NCI-H1048 (cell line): ENCODE results near the gene HENMT1.
A peak's percentile ranks its signal among the peaks of the same experiment; 100 is the strongest.
"Not testable (repeated sequence)": the region's sequence is repeated elsewhere in the genome, so short reads cannot be mapped to it uniquely, and the experiment has no call there.

Source experiments
- DNase-seq: peaks from one replicate; lab custom pipeline; 2025; lab: John Stamatoyannopoulos, UW

HENMT1 gene

DNA sequence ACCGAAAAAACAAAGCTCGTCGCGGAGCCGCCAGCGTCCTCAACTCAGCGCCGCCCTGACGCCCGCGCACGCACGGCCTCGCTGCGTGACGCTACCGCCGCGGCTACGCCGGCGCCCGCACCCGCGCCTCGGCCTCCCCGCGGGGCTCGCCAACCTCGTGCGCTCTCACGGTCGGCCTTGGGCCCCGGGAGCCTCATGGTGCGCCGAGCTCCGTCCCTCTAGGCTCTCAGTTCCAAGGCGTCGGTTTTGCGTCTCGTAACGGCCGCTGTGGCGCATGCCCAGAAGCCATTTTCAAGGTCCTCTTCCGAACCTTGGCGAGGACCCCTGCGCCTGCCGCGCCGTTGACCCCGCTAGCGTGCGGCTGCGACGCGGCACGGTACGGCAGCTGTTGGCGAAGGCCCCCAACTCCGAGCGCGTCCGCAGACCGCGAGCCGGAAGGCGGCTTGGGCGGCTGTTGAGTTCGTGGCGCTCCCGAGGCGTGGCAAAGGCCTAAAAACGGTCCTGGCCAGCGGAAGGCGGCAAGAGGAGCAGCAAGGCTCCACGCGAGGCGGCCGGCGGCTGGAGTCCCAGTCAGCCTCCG, at the start of gene HENMT1:
Gene HENMT1 (minus strand): TSS at position 64 of the 580 bp plus-strand sequence. CDS start 1,209 bp downstream, outside the sequence.
- DNase-seq, result no peak

DNA sequence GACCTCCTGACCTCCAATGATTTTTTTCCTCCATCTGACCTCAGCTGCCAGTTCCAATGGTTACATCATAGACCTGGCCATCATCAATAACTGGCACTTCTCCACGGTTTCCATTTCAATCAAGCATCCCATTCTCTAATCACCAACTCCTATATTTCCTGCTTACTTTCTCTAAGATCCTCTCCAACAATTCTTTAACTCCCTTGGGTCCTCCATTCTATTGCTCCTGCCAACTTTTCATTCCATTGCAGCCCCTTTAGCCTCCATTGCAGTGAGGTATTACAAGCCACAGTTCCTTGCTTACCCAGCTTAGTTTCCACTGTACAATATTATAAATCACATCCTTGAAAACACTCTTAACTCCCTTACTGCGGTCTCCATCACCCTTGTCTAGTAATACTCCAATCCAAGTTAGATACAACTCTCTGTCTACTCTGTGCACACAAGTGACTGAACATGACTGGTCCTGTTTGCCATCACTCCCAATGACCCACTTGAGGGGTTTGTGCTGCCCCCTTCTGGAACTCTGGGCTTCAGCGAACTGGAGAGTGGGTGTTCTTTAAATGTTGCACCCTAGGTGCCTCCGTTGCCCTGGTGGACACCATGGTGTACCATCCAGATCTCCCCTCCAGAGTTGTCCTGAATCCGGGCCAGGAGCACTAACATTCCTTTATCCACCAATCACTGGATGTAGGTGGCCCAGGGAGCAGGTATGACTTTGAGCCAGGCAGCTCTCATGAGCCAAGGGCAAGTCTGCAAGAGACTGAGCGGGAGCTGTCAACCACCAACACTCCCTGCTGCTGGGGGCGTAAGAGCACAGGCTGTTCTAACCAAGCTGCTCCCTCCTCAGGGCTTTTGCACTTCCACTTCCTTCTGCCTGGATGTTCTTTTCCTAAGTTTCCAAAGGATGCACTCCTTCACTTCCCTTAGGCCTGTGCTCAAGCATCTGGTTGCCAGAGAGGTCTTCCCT, 48.1 kb upstream of the HENMT1 start:
- no peak for DNase-seq

DNA sequence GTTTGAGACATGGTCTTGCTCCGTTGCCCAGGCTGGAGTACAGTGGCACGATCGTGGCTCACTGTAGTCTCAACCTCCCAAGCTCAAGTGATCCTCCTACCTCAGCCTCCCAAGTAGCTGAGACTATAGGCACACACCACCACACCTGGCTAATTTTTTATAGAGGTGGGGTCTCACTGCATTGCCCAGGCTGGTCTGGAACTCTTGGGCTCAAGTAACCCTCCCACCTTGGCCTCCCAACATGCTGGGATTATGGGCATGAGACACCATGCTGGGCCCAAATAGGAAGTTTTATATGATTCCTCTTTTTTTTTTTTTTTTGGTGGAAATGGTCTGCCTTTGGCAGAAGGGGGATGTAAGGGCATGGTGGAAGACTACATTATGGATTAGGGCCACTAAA, 45.8 kb upstream of the HENMT1 start:
- no peak for DNase-seq

DNA sequence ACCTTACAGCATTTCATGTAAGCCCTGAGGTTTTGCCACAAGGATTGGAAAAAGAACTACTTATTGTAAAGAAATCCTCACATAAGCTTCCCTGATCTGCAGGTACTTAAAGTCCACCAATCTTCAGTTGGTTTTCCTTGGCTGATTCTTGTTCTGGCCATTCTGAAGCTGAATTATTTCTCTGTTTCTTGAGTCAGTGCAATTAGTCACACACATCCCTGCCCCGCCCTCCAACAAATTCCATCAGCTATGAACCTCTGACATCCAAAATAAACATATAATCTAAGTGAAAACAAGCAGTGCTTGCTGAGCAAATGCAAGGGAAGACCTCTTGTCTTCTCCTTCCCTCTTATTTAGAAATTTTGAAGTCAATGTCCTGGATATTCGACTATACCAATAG, 43.6 kb upstream of the HENMT1 start:
- DNase-seq, result no peak

DNA sequence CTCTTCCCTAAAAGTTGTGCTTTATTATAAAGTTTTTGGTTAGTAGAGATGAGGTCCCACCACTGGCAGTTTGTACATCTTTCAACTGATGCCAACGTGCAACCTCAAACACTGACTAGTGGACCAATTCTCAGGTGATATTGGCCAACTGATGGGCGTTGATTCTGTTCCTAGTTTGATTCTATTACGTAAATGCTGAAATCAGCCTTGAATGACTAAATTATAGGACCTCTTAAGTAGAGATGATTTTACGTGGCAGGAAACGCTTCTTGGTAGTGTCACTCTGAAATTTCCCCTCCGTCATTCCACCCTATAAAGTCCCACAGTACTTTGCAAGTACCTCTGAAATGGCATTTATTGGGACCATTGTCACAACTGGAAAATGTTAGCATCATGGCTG, 43.0 kb upstream of the HENMT1 start:
- no peak for DNase-seq

DNA sequence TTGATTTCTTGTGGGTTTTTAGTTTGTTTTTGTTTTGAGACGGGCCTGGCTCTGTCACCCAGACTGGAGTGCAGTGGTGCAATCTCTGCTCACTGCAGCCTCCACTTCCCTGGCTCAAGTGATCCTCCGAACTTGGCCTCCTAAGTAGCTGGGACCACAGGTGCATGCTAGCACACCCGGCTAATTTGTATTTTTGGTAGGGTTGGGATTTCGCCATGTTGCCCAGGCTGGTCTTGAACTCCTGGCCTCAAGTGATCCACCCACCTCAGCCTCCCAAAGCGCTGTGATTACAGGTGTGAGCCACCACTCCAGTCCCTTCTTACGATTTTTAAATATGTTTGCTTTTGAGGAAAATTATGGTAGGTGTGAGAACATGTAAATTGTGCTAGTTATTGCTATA, 41.2 kb upstream of the HENMT1 start:
- DNase-seq, result not testable (repeated sequence)

DNA sequence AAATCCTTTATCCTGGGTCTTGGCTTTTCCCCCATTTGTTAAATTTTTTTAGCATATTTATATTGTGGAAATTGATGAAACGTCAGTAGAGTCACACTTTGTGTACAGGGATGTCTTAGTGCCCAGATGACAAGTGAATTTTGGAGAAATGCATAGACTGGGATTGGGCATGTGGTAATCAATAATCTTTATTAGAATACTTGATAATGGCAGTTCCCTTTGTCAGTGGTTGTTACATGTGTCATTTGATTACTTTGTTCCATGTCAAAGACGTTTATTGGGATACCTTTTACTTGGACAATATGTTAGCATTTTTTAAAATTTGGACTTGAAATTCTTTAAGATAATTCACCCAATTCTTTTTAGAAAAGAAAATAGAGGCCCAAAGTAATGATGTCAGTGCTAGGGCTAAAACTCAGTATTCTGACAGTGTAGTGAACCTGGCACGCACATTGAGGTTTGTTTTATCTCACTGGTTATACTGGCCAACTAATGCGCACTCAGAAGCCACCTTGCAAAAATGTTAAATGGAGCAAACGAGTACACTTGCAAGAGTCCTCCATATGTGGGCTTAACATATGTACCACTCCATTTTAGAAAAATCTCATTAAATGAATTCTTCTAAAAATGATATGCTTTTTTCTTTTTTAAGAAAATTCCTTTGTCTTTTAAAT, 40.4 kb upstream of the HENMT1 start:
- DNase-seq, result no peak

DNA sequence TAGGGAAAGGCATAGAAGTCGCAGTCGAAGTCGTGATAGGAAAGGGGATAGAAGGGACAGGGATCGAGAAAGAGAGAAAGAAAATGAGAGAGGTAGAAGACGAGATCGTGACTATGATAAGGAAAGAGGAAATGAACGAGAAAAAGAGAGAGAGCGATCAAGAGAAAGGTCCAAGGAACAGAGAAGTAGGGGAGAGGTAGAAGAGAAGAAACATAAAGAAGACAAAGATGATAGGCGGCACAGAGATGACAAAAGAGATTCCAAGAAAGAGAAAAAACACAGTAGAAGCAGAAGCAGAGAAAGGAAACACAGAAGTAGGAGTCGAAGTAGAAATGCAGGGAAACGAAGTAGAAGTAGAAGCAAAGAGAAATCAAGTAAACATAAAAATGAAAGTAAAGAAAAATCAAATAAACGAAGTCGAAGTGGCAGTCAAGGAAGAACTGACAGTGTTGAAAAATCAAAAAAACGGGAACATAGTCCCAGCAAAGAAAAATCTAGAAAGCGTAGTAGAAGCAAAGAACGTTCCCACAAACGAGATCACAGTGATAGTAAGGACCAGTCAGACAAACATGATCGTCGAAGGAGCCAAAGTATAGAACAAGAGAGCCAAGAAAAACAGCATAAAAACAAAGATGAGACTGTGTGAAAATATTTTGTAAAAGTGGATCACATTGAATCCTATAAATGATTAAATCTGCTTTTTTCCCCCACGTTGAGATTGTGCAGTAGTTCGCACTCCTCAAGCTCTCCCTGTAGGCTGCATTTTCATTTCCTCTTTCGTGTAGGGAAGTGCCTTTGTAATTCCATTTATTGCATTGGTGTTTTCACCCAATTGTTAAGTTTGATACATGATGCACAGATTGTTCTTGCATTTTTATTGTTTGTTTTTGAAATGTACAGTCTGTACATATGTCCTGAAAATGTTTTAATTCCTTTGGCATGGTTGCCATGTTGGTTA, 38.8 kb upstream of the HENMT1 start:
- no peak for DNase-seq

DNA sequence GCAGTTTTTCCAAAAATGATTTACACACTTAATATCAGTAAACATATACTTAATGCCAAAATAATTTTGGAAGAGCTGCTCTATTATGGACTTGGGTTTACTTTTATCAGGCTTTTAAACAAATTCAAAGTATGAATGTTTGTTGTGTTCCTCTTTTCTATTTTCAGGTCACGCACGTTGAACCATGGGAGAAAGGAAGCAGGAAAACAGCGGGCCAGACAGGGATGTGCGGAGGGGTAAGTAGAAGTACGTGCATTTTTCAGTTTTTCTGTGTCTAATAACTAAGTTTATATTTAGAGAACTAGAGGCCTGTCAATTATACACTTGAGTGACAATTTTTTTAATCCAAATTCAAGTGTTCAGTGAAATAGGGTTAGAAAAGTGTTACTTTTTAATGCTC, 34.6 kb upstream of the HENMT1 start:
- no peak for DNase-seq

DNA sequence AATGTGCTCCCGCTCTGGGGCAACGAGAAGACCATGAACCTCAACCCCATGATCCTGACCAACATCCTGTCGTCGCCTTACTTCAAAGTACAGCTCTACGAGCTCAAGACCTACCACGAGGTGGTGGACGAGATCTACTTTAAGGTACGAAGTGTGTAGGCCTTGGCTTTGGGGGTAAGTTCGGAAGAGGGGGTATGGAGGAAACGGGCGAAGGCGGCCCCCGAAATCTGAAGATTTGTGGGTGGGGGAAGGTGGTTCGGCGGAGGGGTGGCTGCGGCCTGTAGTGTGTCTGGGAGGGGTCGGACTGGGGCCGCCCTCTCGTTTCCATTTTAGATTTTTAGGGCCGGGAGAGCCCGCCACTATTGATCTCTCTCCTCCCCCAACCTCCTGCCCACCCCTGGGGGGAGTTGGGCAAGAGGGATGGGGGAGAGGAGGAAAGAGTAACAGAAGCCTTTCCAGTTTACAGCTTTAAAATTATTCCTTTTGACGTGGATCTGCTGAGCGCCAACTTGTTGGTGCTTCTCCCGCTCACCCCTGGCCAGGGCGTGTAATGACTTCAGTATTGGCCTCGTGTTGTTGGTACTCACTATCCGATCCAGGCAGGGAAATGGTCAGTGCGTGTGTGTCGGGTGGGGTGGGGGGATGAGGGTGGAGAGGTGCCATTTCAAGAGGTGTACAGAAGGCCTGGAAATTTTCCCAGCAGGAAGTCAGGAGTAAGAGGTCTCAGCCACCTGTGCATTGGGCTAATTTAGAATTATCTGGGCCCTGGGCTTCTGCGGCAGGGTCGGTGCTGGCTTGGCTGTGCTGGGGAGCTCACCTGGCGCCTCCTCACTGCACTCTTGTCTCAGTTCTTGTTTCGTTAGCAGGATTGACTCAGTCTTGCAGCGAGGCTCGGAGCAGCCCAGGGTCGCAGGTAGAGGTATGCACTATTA, 32.1 kb upstream of the HENMT1 start:
- no peak for DNase-seq

DNA sequence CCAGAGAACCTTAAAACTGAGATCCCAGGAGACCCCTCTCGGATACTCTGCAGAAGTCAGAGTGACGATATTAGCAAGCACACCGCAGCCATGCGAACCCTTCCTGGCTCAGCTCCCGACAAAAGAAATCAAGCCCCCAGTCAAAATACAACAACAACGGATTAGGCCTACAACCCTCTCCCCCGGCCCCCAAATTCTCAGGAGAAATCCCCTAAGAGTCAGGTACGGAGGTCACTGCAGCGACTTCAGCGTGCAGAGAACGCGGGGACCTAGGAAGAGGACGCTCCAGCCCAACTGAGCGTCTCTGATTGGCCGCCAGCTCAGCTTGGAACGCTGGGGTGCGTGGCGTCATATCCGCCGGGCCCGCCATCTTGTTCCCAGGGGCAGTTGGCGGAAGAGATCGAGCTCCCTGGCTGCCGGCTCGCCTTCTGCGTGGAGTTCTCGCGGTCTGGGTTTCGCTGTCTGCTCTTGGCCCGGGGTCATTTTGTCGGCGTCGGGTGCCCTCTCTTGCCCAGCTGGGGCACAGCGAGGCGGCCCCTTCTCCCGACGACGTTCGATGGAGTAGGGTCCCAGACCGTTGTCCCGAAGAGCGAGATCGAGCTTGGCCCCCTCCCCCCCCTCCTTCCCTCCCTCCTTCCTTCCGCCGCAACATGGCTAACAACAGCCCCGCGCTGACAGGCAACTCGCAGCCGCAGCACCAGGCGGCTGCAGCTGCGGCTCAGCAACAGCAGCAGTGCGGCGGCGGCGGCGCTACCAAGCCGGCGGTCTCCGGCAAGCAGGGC, 31.2 kb upstream of the HENMT1 start, which contains the start of gene PRPF38B:
Gene PRPF38B (plus strand): TSS at position 369 of the 782 bp plus-strand sequence. CDS start 282 bp downstream, at position 651.
- DNase-seq, result peak; percentile 73

DNA sequence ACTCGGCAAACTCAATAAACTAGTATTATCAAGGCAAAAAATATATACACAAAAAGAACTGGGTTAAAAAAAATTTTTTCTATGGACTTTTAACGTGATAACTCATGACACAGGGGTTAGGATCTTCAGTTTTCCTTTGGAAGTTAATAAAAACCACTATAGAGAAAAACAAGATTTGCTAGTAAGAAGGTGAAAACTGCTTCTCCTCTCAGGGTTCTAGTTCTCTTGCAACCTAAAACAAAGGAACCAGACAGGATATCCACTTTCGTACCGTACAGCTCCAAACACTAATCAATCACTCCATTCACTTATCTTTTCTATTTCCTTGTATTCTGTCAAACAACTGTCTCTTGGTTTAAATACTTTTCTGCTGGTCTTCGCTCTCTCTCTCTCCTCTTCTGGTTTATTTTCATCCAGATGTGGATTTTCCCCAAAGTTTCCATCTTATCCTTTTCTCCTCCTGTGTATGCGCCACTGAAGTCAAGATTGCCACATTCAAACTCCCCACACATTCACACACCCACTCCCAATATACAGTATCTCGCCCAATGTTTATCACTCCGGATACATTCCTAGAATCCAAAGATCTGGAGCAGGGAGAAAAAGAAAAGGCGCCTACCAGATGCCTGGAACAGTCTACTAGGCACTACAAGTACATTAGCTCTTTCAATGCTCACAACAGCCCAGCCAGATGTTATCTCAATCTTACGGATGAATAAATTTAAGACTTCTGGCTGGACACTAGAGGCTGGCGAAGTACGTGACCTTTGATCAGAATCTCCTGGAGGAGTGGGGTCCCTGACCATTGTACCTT, 30.4 kb upstream of the HENMT1 start:
- DNase-seq, result no peak

DNA sequence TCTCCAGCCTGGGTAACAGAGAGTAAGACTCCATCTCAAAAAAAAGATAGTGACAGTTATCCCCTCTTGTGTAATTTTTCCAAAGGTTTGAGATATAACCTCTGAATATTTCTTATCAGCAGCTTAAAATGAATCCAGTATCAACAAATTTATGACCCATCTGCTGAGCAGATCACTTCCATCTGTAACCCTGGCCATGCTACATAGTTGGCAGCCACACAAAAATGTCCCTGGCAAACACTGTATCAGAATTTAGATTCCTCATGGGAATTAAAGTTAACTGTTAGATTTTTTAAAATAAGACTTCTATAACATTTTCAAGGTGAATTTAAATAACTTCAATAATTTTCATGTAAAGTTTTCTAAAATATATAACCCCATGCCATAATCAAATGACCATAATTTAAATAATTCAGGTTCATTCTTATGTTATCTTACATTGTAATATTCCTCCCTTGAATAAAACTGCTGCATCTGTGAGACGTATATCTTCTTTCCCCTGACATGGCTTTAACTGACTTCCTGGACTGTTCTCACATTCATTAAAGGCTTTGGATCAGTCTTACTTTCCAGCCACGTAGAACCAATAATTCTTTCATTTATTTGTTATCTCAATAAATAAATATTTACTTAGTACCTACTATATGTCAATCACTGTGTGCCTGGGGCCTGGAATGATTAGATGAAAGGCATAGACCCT, 25.9 kb upstream of the HENMT1 start:
- DNase-seq, result no peak

DNA sequence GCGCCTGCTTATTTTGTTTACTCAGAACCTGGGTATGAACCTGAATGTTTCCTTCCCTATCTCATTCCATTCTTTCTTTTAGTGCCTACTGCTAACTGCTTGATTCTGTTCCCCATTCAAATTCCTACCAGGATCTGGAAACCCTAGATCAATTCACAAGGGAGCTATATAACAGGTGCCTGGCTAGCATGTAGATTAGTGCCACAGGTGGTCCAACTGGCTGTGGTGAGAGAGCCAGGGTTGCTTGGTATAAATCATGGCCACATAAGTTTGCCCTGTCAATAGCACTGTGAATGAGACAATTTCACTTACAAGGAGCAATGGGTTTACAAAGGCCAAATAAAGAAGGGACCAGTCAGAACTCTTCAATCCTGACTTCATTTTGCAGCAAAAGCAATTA, 24.6 kb upstream of the HENMT1 start:
- no peak for DNase-seq

DNA sequence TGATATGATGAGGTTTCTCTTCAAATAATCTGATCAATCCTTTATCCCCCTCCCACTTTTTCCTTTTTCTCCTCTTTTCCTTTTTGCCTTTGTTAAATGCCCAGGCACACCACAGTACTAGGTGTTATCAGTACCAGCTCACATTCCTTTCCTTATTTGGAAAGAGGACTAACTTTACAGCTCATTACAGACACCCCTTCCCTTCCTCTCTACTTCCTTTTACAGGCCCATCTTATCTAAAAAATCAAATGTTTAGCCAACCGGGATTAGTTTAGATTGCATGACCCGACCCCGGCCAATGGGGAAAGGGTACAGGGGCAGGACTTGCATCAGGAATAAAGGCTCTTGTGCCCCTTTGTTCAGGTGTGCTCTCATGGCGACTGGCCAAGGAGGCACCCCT, 20.8 kb upstream of the HENMT1 start:
- not testable (repeated sequence) for DNase-seq

DNA sequence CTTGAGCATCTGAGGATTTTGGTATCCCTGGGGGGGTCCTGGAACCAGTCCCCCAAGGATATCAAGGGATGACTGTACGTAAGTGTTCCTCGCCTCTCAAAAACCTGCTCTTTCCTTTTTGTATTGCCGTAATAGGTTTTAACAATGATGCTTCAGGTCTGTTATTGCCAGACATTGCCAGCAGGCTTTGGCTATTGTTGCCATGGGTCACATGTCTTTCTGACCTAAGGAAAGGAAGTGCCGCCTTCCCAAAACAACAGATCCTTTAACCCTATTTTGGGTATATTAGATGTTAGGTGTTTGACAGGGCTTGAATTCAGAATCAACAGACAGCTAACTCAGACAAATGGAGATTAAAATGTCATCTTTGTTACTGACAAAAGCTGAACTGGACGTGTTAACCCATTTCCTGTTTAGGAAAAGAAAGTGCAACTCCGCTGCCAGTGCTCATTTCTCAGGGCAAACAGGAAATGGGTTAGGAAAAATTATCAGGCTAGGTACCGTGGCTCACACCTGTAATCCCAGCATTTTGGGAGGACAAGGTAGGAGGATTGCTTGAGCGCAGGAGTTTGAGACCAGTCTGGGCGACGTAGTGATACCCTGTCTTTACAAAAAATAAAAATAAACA, 18.8 kb upstream of the HENMT1 start:
- DNase-seq, result no peak

DNA sequence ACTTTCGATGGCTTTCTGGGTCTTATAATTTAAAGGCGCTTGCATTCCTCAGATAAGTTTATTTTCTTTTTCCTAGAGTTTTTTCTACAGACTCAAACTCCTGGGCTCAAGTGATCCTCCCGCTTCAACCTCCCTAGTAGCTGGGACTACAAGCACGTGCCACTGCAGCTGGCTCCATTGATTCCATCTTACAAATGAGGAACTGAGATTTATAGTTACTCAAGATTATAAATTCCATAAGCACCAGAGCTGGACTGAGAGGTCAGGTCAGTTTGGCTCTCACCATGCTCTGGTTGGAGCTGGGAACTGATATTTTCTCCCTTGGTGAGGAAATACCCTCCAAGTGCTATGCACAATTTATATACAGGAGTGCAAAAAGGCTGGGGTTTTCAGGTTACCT, 17.8 kb upstream of the HENMT1 start:
- no peak for DNase-seq

DNA sequence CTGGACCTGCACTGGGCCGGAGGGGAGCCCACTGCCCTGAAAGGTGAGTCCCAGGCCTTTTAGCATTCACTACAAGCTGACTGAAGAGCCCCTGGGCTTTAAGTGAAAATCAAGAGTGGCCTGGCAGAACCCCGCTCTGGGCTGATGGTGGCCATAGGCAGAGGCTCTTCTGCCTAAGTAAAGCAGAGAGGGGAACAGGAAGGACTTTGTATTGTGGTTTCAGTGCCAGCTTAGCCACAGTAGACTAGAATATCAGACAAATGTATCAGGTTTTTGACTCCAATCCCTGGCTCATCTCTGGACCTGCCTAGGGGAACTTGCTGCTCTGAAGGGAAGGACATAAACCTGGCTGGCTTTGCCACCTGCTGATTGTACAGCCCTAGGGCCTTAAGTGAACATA, 10.2 kb upstream of the HENMT1 start:
- DNase-seq, result no peak
